ENCODE results near the gene CDC23.
"Not testable (repeated sequence)": the region's sequence is repeated elsewhere in the genome, so short reads cannot be mapped to it uniquely, and the experiment has no call there.

Gene CDC23

DNA sequence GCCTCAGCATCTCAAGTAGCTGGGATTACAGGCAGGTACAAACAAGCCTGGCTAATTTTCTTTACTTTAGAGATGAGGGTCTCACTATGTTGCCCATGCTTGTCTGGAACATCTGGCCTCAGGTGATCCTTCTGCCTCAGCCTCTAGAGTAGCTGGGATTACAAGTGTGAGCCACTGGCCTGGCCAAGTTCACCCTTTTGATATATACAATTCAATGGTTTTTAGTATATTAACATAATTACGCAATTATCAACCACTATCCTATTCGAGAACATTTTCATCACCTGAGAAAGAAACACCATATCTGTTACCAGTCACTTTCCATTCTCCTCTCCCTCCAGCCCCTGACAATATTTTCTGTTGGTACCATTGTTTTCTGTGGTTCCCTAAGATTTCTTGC is 3.7 kb upstream of the CDC23 start:
- DNase-seq (ENCODE audit: low read depth): no peak

GRCh38 chr5:138212828-138213160 is 329 bp downstream of the CDC23 start:
- DNase-seq (ENCODE audit: low read depth): no peak

GRCh38 chr5:138210985-138211384 is 2.1 kb downstream of the CDC23 start:
- DNase-seq (ENCODE audit: low read depth): no peak

DNA sequence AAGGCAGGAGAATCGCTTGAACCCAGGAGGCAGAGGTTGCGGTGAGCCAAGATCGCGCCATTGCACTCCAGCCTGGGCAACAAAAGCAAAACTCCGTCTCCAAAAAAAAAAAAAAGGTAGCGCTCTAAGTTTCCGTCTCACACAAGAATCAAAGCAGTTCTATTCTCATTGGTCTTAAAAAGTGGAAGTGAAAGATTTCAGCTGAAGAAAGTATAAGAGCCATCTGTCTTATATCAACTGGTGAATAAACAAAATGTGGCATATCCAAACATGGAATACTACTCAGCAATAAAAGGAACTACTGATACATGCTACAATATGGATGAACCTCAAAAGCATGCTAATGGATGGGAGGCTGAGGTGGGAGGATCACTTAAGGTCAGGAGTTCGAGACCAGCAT is 19.3 kb downstream of the CDC23 start:
- DNase-seq (ENCODE audit: low read depth): not testable (repeated sequence)

GRCh38 chr5:138192826-138193225 is 20.3 kb downstream of the CDC23 start:
- no peak for DNase-seq (ENCODE audit: low read depth)

DNA sequence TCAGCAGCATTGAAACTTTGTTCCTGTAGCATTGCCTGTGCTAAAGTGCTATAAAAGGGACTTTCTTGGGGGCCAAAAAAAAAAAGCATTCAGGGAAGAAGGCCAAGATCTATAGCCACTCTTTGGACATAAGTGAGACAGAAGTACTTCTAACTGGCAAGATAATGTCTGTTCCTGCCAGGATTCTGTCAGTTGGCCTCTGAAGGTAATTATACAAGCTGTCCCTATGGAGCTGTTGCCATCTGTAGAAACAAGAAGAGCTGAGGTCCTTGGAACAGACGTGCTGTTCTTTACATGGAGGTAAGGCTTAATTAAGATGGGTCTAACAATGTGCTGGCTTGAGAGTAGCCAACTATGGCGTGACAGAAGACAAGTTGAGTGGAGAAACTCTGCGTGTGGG is 24.5 kb downstream of the CDC23 start:
- DNase-seq (ENCODE audit: low read depth): no peak

DNA sequence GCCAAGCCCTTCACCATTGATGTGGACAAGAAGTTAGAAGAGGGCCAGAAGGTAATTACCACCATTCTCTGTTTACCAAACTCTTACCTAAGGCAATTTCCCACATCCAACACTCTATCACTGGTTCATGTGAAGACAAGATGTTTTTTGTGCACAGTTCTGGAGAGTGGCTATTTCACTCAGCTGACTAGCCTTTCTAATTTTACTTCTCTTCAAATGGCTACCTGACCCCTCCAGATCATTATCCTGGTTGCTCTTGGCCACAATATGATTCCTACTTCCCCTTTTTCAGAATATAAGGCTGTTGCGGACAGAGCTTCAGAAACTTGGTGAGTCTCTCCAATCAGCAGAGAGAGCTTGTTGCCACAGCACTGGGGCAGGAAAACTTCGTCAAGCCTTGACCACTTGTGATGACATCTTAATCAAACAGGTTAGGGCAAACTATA is 27.1 kb downstream of the CDC23 start:
- no peak for DNase-seq (ENCODE audit: low read depth)

- no peak for DNase-seq (ENCODE audit: low read depth)
Measured at GRCh38 chr5:138182808-138183207, 30.3 kb downstream of the CDC23 start.

GRCh38 chr5:138180841-138181240 is 32.3 kb downstream of the CDC23 start:
- no peak for DNase-seq (ENCODE audit: low read depth)

DNA sequence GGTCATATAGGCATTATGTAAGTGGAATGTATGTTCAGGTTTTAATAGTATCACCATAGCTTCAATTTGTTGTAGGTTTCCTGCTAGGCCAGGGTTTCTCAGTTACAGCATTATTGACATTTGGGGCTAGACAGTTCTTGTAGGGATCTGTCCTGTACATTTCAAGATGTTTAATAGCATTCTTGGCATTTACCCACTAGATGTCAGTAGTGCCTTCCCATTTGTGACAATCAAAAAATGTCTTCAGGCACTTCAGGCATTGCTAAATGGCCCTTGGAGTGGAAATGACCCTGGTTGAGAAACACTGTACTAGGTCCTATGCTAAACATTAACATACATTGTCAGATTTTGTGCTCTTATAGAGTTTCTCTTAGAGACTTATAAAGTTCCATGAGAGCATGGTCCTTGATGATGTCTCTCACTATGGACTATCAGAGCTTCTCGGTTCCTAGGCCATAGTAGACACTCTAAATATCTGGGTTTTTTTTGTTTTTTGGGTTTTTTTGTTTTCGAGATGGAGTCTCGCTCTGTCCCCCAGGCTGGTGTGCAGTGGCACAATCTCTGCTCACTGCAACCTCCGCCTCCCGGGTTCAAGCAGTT is 32.8 kb downstream of the CDC23 start:
- peak; percentile 19 for DNase-seq (ENCODE audit: low read depth)

DNA sequence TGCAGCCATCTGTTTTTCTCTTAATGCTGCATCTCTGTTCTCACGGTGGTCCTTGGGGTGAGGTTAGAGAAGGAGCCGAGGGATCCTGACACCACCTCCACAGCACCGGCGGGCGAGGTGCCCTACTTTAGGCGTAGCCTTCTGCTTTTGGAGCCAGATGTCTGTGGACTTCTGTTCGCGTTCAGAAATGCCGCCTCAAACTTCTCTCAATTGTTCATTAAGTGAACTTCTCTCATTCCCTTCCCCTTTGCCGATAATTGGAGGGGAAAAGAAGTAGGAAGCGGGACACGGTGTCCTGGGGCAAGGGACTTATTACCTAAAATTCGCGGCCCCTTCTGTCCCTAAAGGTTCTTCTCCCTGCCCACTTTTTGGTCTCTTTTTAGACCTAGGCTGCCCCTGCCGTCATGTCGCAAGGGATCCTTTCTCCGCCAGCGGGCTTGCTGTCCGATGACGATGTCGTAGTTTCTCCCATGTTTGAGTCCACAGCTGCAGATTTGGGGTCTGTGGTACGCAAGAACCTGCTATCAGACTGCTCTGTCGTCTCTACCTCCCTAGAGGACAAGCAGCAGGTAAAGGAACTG is 33.8 kb downstream of the CDC23 start:
- DNase-seq (ENCODE audit: low read depth): no peak

- DNase-seq (ENCODE audit: low read depth): peak; percentile 88
Measured at GRCh38 chr5:138178516-138179276, 34.4 kb downstream of the CDC23 start, which contains the start of the genes BRD8 and KIF20A. Gene BRD8, minus strand, starts transcription at chr5:138178630. Its CDS starts 16 bp downstream, at chr5:138178614. Gene KIF20A, plus strand, starts transcription at chr5:138179112. Its CDS starts 569 bp downstream, at chr5:138179681.

DNA sequence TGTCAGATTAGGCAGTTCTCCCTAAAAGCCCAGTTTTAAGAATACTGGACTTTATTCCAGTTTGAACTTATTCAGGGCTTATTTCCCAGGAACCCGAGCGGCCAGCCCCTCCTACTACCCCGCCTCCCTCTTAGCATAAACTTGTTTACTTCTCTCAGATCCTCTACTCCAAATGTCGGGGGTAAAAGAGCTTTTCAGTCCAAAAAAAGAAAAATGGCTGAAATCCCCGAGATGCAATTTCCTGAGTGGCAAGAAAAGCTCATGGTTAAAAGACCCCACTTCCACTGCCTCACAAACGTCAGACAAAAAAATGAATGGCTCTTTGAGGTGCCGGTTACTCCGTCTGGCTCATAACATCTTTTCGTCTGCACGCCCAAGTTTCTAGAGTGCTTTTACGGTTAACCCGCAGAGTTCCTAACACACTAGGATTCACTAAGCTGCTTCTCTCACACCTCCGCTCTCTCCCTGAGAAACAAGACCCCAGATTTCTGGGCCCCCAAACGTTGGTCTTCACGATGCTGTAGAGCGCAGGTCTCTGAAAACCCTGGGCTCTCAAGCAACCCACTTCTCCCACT is 35.1 kb downstream of the CDC23 start:
- DNase-seq (ENCODE audit: low read depth): no peak

GRCh38 chr5:138170299-138170698 is 42.8 kb downstream of the CDC23 start:
- DNase-seq (ENCODE audit: low read depth): no peak

- DNase-seq (ENCODE audit: low read depth): no peak
Measured at GRCh38 chr5:138169124-138169523, 44.0 kb downstream of the CDC23 start.

GRCh38 chr5:138163721-138164120 is 49.4 kb downstream of the CDC23 start:
- DNase-seq (ENCODE audit: low read depth): no peak

DNA sequence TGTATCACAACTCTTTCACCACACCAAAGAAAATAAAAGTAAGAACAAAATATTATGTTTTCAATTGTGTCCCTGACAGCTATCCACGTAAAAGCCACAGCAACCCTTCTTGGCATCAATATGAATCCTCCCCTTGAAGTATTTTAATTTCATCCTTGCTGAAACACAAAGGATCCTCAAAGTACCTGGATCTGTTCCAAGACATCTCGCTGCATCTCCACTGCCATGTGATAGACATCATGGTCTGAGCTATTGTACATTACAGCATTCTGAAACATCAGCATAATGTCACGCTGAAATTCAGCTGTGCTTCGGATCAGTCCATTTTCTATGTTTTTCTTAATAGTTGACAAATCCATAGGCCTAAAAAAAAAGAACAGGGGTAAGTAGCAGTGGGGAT is 52.4 kb downstream of the CDC23 start:
- no peak for DNase-seq (ENCODE audit: low read depth)

- no peak for DNase-seq (ENCODE audit: low read depth)
Measured at GRCh38 chr5:138159666-138160065, 53.5 kb downstream of the CDC23 start.

- DNase-seq (ENCODE audit: low read depth): no peak
Measured at GRCh38 chr5:138157626-138158025, 55.5 kb downstream of the CDC23 start.

- not testable (repeated sequence) for DNase-seq (ENCODE audit: low read depth)
Measured at GRCh38 chr5:138155977-138156376, 57.1 kb downstream of the CDC23 start.

GRCh38 chr5:138149530-138149929 is 63.6 kb downstream of the CDC23 start:
- DNase-seq (ENCODE audit: low read depth): no peak

DNA sequence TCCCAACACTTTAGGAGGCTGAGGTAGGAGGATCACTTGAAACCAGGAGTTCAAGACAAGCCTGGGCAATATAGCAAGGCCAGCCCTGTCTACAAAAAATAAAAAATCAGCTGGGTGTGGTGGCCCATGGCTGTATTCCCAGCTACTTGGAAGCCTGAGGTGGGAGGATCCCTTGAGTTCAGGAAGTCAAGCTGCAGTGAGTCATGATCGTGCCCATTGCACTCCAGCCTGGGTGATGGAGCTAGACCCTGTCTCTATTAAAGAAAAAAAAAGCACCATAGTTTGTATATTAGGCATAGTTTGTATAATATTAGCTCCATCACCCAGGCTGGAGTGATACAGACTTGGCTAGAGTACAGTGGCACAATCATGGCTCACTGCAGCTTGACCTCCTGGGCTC is 64.3 kb downstream of the CDC23 start:
- peak; percentile 61 for DNase-seq (ENCODE audit: low read depth)

- DNase-seq (ENCODE audit: low read depth): not testable (repeated sequence)
Measured at GRCh38 chr5:138143578-138143977, 69.5 kb downstream of the CDC23 start.

Data from GM04503 (cell line).